Fibroblast of the aortic adventitia (primary cell): Measurements from ENCODE around the gene DCAF5. TPM values are rescaled to one million over a fixed set of nuclear protein-coding genes. Genes with fewer than 3 reads are reported as not detected.
"Not testable (repeated sequence)": the region's sequence is repeated elsewhere in the genome, so short reads cannot be mapped to it uniquely, and the experiment has no call there.

Source experiments
- DNase-seq: peaks from one replicate; pipeline ENCODE4 v3.0.0-alpha.2; 2010; ENCODE audit warnings: low read depth
- H3K4me3 ChIP-seq: 2 replicates; pipeline ENCODE4 v1.5.1; 2011; ENCODE audit warnings: low read depth, mild to moderate bottlenecking, control low read depth, low read length, moderate library complexity
- CTCF ChIP-seq: IDR thresholded peaks from 2 replicates; pipeline ENCODE4 v1.5.1; 2011; ENCODE audit warnings: mild to moderate bottlenecking, low read length, control low read depth, inconsistent platforms; ENCODE audit not compliant: insufficient read depth
- total RNA-seq: library from RNA; depleted of rRNA; stranded (reverse); fragments of >200 nt; gene quantifications from 2 replicates; pipeline ENCODE4 v1.2.3, GENCODE V29; 2012; ENCODE audit warnings: low replicate concordance

The DCAF5 gene
- total RNA-seq, 1 donor, result 25.2 TPM

GRCh38 chr14:69181491-69181890 lies 28.6 kb upstream of the DCAF5 start:
- no peak overlapping the region for H3K4me3 ChIP-seq
- peak; percentile 13 for DNase-seq
- TF ChIP-seq CTCF, result no peak

GRCh38 chr14:69175130-69175529 lies 22.2 kb upstream of the DCAF5 start:
- DNase-seq, result no peak

GRCh38 chr14:69171569-69171968 lies 18.6 kb upstream of the DCAF5 start:
- H3K4me3 ChIP-seq, result no peak overlapping the region
- no peak for DNase-seq
- no peak for TF ChIP-seq CTCF

More at GRCh38 chr14:69175130-69175529, 22.2 kb upstream of the DCAF5 start:
- no peak for TF ChIP-seq CTCF
- H3K4me3 ChIP-seq, result no peak overlapping the region

- no peak overlapping the region for H3K4me3 ChIP-seq
- TF ChIP-seq CTCF, result no peak
- peak; percentile 11 for DNase-seq
Measured at GRCh38 chr14:69170839-69171238, 17.9 kb upstream of the DCAF5 start.

- DNase-seq, H3K4me3 ChIP-seq: not testable (repeated sequence)
Measured at GRCh38 chr14:69165787-69166186, 12.9 kb upstream of the DCAF5 start.

- TF ChIP-seq CTCF, result no peak
- no peak for DNase-seq
- H3K4me3 ChIP-seq, result no peak overlapping the region
Measured at GRCh38 chr14:69161590-69161989, 8.7 kb upstream of the DCAF5 start.

GRCh38 chr14:69156224-69156623 lies 3.3 kb upstream of the DCAF5 start:
- H3K4me3 ChIP-seq, result no peak overlapping the region
- DNase-seq, result no peak
- TF ChIP-seq CTCF, result no peak

GRCh38 chr14:69154779-69155178 lies 1.9 kb upstream of the DCAF5 start:
- no peak for TF ChIP-seq CTCF
- peak; percentile 50 for DNase-seq
- H3K4me3 ChIP-seq, result no peak overlapping the region
